Immature natural killer cell (primary cell): ENCODE results near the gene NBPF10. TPM values are rescaled to one million over a fixed set of nuclear protein-coding genes. Genes with fewer than 3 reads are reported as not detected.
"Not testable (repeated sequence)": the region's sequence is repeated elsewhere in the genome, so short reads cannot be mapped to it uniquely, and the experiment has no call there.

Experiments
- DNase-seq, 3 donors: peaks; one replicate each; pipeline ENCODE4 v3.0.0; 2022; ENCODE audit warnings: mixed read lengths in 1 of 3
- H3K27ac Mint-ChIP-seq, 6 donors: one replicate each; pipeline ENCODE4 v1.8.0; 2020; ENCODE audit warnings: mixed read lengths in 6 of 6, mild to moderate bottlenecking in 5 of 6, inconsistent platforms in 4 of 6, moderate library complexity in 3 of 6
- H3K27me3 Mint-ChIP-seq, 3 donors: one replicate each; pipeline ENCODE4 v1.8.0; 2020 to 2021; ENCODE audit warnings: low read depth in 3 of 3, mild to moderate bottlenecking in 3 of 3, mixed read lengths in 3 of 3, moderate library complexity in 3 of 3, inconsistent platforms in 1 of 3
- H3K36me3 Mint-ChIP-seq, 3 donors: one replicate each; pipeline ENCODE4 v1.8.0; 2020; ENCODE audit warnings: mixed read lengths in 3 of 3, inconsistent platforms in 2 of 3, mild to moderate bottlenecking in 2 of 3
- H3K4me1 Mint-ChIP-seq, 2 donors: one replicate each; pipeline ENCODE4 v1.8.0; 2020; ENCODE audit warnings: inconsistent platforms in 2 of 2, mild to moderate bottlenecking in 2 of 2, mixed read lengths in 2 of 2, moderate library complexity in 1 of 2
- H3K4me3 Mint-ChIP-seq, 5 donors: one replicate each; pipeline ENCODE4 v1.8.0; 2020; ENCODE audit warnings: mild to moderate bottlenecking in 5 of 5, mixed read lengths in 5 of 5, inconsistent platforms in 3 of 5, moderate library complexity in 3 of 5
- H3K9me3 Mint-ChIP-seq, 6 donors: one replicate each; pipeline ENCODE4 v1.8.0; 2020; ENCODE audit warnings: mild to moderate bottlenecking in 6 of 6, mixed read lengths in 6 of 6, inconsistent platforms in 4 of 6, moderate library complexity in 3 of 6
- polyA plus RNA-seq, 3 donors: library from polyadenylated mRNA; unstranded; fragments of 300-500 nt; fragmentation: Illumina TruSeq; gene quantifications; one replicate each; pipeline ENCODE4 v1.2.3, GENCODE V29; 2021

NBPF10 gene, protein sequence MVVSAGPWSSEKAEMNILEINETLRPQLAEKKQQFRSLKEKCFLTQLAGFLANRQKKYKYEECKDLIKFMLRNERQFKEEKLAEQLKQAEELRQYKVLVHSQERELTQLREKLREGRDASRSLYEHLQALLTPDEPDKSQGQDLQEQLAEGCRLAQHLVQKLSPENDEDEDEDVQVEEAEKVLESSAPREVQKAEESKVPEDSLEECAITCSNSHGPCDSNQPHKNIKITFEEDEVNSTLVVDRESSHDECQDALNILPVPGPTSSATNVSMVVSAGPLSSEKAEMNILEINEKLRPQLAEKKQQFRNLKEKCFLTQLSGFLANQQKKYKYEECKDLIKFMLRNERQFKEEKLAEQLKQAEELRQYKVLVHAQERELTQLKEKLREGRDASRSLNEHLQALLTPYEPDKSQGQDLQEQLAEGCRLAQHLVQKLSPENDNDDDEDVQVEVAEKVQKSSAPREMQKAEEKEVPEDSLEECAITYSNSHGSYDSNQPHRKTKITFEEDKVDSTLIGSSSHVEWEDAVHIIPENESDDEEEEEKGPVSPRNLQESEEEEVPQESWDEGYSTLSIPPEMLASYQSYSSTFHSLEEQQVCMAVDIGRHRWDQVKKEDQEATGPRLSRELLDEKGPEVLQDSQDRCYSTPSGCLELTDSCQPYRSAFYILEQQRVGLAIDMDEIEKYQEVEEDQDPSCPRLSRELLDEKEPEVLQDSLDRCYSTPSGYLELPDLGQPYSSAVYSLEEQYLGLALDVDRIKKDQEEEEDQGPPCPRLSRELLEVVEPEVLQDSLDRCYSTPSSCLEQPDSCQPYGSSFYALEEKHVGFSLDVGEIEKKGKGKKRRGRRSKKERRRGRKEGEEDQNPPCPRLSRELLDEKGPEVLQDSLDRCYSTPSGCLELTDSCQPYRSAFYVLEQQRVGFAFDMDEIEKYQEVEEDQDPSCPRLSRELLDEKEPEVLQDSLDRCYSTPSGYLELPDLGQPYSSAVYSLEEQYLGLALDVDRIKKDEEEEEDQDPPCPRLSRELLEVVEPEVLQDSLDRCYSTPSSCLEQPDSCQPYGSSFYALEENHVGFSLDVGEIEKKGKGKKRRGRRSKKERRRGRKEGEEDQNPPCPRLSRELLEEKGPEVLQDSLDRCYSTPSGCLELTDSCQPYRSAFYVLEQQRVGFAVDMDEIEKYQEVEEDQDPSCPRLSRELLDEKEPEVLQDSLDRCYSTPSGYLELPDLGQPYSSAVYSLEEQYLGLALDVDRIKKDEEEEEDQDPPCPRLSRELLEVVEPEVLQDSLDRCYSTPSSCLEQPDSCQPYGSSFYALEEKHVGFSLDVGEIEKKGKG (N-terminal part only)
- under 1 TPM in 2 of 3 donors, not detected in 1; 0.06 to 0.11 TPM for polyA plus RNA-seq

DNA sequence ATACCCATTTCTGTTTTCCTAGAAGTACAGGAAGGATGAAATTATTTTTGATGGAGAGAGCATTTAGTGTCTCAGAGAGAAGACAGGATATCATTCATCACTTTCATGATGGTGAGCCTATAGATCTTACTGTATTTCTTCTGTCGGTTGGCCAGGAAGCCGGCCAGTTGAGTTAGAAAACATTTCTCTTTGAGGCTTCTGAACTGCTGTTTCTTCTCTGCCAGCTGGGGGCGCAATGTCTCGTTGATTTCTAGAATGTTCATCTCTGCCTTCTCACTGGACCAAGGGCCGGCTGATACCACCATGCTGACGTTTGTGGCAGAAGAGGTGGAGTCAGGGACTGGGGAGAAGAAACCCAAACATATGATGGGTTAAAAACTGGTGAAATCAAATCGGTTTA is at the start of gene NBPF10:
TSS of gene NBPF10 (minus strand) at position 340 of the 400 bp plus-strand sequence. CDS start at position 305, 35 bp downstream.
- not testable (repeated sequence) for H3K9me3 Mint-ChIP-seq, H3K36me3 Mint-ChIP-seq, H3K4me3 Mint-ChIP-seq, H3K27me3 Mint-ChIP-seq, H3K4me1 Mint-ChIP-seq, H3K27ac Mint-ChIP-seq
- DNase-seq = peak in 1 of 3 donors; percentile 25

DNA sequence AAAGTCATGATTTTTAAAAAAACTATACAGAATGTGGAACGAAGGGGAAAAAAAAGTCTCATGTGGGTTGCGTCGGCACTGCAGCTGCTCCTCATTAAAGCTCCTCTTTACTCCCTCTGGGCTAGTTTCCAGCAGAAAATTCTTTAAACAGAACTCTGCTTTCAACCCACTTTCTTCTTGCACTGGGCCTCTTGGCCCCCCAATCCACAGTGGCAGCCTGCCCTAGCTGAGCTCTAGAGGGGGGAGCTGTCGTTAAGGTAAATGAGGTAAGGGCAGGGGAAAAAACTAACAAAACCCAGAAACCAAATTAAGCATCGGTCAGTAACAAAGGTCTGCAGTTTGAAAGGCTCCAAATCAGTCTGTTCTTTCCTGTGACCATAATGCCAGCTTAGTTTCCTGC is 29.9 kb upstream of the NBPF10 start:
- not testable (repeated sequence) for H3K4me1 Mint-ChIP-seq, H3K27ac Mint-ChIP-seq, H3K4me3 Mint-ChIP-seq, H3K9me3 Mint-ChIP-seq, DNase-seq, H3K36me3 Mint-ChIP-seq, H3K27me3 Mint-ChIP-seq

DNA sequence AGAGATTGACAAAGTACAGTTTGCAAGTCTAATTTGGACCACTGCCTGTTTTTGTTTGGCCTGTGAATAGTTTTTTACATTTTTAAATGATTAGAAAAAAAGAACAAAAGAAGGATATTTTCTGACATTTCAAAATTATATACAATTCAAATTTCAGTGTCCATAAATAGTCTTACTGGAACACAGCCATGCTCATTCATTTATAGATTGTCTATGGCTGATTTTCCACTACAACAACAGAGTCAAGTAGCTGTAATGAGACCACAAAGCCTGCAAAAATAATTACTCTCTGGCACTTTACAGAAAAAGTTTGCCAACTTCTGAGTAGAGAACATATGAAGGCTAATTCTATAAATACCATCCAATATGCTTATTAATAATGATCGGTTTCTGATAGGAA is 23.1 kb upstream of the NBPF10 start:
- H3K27ac Mint-ChIP-seq = not testable (repeated sequence)

DNA sequence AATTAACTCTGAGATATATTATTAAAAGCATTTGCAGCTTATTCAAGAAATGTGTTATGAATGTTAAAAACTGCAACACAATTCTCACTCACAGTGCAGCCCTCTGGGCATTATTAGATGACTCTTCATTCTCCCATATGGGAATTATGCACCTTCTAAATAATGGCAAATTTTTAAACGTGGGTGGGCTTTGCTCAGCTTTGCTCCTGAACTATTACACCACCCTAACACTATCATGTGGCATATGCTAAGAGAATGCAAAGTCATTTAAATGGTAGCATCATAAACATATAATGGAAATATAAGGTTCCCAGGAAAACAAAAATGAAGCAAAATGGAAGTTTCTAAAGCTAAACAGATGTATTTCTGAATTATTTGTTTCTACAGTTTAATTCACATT is 22.7 kb upstream of the NBPF10 start:
- not testable (repeated sequence) for H3K4me3 Mint-ChIP-seq, H3K36me3 Mint-ChIP-seq, H3K27me3 Mint-ChIP-seq, DNase-seq, H3K4me1 Mint-ChIP-seq, H3K9me3 Mint-ChIP-seq, H3K27ac Mint-ChIP-seq

More for the DNA sequence above, 23.1 kb upstream of the NBPF10 start:
- not testable (repeated sequence) for H3K9me3 Mint-ChIP-seq, H3K4me1 Mint-ChIP-seq, H3K36me3 Mint-ChIP-seq, H3K27me3 Mint-ChIP-seq, DNase-seq, H3K4me3 Mint-ChIP-seq

Other genes starting within 250 kb of the NBPF10 start
- not detected for gene ITGA10, start 234.8 kb downstream of the NBPF10 start, polyA plus RNA-seq
- gene PEX11B, start 226.1 kb downstream of the NBPF10 start, polyA plus RNA-seq = 10 to 100 TPM; 40.2 to 73.0 (median 56.9) TPM
- 100 to 1,000 TPM; 175 to 256 (median 194) TPM for gene RBM8A, start 217.3 kb downstream of the NBPF10 start, polyA plus RNA-seq
- gene LIX1L, start 186.8 kb downstream of the NBPF10 start, polyA plus RNA-seq = 10 to 100 TPM; 17.9 to 28.0 (median 20.7) TPM
- gene ANKRD34A, start 180.2 kb downstream of the NBPF10 start, polyA plus RNA-seq = under 1 TPM in 2 of 3 donors, not detected in 1; 0.11 to 0.55 TPM
- 100 to 1,000 TPM; 112 to 207 (median 119) TPM for gene POLR3GL, start 180.1 kb downstream of the NBPF10 start, polyA plus RNA-seq
- gene TXNIP, start 148.2 kb downstream of the NBPF10 start, polyA plus RNA-seq = 1,000 to 10,000 TPM; 3,408 to 4,367 (median 4,229) TPM
- not detected for gene HJV, start 123.1 kb downstream of the NBPF10 start, polyA plus RNA-seq
- 10 to 100 TPM; 18.9 to 19.7 (median 19.2) TPM for gene NOTCH2NLA, start 84.2 kb upstream of the NBPF10 start, polyA plus RNA-seq